Ammon's horn (tissue), 1 donor: ENCODE data around the gene ANKS1B.
"Not testable (repeated sequence)": the region's sequence is repeated elsewhere in the genome, so short reads cannot be mapped to it uniquely, and the experiment has no call there.

Experiments
- DNase-seq: peaks from one replicate; pipeline ENCODE4 v3.0.0-alpha.2; 2016; ENCODE audit warnings: low spot score

ANKS1B gene

DNA sequence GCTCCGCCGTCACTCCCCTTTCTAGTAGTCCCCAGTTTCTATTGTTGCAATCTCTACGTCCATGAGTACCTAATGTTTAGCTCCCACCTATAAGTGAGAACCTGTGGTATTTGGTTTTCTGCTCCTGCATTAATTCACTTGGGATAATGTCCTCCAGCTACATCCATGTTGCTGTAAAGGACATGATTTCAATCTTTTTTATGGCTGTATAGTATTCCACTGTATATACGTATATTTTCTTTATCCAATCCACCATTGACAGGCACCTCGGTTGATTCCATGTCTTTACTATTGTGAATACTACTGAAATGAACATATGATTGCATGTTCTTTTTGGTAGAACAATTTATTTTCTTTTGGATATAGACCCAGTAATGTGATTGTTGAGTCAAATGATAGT, 114.7 kb downstream of the ANKS1B start:
- DNase-seq, result no peak

DNA sequence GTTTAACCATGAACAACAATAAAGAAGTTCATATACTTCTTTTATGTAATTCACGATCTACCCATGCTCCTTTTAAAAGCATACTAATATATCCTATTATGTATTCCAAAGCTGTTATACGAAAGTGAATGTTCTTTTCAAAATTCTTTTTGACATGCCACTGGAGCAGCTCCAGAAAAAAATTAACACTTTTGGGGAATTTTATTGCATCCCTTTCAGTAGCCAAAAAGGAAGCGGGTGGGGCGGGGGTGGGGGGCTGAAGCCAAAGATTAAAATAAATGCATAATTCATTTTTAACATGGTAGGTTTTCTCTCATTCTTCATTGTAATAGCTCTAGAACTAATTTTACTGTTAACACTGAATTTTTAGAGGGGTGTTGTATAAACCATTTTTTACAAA, 123.0 kb downstream of the ANKS1B start:
- no peak for DNase-seq

DNA sequence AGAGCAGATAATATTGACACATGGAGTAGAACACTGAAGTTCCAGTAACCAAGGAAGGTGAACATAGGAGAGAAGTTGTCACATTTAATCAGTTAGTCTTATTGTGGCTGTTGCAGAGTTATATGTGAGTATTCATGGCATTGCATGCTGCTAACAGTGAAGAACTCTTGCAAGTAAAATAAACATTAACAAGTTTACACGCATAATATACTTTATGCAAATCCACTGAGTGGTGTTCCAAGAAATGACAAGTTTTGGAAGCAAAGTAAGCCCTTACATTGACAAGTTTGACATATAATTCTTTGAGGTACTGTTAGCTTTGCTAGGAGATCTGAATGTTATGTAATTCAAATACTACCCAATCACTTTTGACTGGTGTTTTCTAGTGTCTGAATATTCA, 125.6 kb downstream of the ANKS1B start:
- no peak for DNase-seq

DNA sequence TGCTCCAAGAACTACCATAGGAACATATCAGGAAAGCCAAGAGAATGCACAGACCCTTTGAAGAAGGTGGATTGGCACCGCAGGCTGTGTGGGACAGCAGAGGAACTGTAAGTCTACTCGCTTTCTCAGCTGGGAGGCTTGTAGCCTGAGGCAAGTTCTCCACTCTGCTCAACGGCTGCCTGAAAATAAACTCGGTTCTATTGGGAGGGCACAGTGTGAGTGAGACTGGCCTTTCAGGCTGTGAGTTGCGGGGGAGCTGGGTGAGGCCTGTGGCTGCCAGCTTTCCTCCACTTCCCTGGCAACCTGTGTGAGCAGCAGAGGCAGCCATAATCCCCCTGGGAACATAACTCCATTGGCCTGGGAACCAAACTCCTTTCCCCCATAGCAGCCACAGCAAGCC, 132.1 kb downstream of the ANKS1B start:
- no peak for DNase-seq

DNA sequence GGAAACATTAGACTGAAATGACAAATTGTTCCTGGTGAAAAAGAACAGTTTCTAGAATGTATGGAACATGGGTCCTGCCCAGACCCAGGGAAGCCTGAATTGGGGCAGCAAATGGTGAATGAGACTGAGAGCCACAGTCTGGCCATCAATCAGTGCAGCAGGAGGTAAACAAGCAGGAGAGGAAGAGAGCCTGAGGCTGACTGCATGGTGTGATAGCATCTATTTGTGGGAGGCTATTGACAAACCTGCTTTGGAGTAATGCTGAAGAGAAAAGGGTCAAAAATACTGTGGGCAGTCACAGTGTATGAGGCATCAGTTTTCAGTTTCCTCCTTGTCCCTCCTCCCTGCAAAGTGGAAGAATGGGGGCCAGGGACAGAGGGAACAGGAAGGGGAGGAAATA, 136.8 kb downstream of the ANKS1B start:
- DNase-seq, result no peak

DNA sequence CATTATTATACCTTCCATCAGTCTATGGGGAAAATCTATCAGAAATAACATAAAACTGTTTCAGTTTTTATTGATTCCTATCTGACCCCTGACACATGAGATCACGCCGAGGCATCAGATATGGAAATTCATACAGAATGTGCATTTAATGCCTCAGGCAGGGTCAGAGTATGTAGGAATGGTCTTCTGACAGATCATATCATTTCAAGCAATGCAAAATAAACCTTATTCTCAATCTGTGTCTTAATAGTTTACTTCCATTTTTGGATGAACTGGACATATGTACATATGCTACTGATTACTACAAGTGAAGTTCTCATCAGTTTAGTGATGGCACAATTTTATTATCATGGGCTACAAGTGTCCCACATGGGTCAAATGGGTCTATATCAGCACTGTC, 150.0 kb downstream of the ANKS1B start:
- no peak for DNase-seq

DNA sequence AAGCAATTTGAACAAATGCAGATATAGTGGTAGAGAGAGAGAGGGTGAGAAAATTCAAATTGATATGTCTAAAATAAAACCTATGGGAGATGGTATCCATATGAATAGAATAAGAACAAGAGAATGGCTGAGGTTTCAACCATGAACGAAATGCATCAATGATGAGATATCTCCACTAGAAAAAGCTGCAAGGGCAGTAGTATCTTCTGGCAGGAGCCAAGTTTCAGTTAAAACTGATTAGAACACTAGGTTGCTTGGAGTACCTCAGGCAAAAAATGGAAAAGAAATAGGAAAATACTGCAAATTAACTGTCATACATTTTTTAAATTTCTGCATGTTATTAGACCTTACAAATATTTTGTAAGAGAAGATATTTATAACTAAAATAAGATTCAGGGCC, 151.3 kb downstream of the ANKS1B start:
- no peak for DNase-seq

DNA sequence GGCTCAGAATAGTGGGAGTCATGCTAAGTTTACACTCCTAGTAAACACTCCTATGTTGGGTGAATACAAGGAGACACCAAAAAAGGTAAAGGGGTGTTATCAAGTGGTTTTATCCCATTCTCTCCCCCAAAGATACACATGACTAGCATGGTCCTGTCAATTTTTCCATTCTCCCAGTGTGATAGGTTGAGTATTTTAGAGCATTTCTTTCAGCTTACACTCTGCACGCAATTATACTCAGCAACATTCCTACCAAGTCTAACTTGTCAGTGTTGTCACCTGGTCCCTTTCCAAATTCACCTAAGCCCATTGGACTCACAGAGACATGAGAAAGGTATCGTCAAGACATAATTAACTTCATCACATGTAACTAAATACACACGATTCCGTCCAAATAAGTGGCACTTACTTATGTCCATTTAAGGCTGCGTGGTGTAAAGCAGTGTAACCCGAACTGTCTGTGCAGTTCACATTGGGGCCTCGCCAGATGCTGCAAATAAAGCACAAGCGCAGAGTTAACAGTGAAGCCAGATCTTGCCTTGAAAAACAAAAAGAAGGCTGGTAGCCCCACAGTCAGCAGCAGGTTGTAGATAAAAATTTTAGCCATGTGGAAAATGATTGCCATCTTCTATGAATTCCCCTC, 159.7 kb downstream of the ANKS1B start:
- no peak for DNase-seq

DNA sequence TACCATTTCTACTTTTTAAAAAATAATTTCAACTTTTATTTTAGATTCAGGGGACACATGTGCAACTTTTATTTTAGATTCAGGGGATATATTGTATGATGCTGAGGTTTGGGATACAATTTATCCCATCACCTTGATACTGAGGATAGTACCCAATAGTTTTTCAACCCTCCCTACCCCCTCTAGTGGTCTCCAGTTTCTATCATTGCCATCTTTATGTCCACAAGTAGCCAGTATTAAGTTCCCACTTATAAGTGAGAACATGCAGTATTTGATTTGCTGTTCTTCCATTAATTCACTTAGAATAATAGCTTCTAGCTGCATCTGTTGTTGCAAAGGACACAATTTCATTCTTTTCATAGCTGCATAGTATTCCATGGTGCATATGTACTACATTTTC, 162.5 kb downstream of the ANKS1B start:
- DNase-seq, result no peak

DNA sequence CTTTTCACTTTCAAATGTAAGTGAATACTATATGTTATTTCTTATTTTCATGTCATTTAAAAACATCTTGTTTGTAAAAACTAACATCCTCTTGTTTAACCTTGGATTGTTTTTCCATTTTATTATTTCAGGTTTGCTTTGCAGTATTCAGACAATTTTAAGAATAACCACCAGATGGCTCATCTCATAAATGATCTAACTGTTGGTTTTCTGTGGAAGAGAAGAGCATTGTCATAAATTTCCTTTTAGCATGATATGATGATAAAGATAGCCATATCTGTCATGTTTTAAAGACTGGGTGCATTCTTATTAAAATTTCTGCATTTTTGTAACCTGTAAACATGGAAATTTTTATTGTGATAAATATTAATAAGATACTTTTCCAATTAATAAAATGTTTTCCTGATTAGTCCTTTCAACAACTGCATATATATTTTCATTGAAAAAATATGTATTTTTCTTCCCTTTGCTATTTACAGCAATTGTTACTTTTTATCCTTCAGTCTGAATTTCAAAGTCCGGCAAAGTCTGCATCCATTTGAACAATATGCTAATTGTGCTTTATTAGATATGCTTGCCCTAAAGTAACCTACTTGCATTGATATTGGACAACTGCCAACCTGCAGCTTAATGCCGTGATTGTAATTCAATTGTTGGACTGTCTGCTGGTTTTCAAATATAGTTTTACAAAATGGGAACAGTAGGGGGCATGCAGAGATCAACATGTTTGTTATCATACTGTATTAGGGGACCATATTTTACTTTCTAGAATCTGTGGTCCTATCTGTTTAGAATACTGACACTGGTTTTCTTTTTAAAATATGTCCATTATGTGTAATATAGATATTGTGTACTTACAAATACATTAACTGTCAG, 173.8 kb downstream of the ANKS1B start:
- peak; percentile 73 for DNase-seq

DNA sequence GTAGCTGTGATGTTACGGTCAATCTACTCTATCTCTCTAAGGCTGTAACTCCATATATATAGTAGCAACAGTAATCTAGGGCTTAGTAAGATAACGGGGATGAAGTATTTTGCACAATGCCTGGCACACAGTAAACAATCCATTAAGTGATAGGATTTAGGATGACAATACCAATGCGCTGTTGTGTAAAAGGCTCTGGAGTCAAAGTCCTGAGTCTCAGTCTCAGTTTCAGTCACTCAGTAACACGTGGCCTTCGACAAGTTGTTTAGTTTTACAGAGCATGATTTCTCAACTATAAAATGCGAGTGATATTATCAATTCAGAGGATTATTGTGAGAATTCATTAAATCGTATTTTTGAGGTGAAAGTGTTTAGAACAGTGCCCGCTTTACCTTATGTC, 174.8 kb downstream of the ANKS1B start:
- no peak for DNase-seq

DNA sequence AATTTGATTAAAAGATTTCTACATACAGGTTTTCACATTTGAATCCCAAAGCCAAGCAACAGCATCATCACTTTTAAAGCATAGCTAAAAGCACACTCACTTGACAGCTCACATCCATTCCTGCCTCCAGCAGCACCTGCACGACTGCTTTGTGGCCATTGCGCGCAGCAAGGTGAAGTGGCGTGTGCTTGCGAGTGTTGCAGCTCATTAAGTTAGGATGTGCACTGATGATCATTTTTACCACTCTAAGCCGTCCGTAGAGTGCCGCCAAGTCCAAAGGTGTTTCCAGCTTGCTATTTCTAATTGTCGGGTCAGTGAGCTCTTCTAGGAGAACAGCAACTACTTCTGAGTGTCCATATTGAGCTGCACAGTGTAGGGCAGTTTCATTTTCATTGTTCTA, 178.4 kb downstream of the ANKS1B start:
- DNase-seq, result no peak

DNA sequence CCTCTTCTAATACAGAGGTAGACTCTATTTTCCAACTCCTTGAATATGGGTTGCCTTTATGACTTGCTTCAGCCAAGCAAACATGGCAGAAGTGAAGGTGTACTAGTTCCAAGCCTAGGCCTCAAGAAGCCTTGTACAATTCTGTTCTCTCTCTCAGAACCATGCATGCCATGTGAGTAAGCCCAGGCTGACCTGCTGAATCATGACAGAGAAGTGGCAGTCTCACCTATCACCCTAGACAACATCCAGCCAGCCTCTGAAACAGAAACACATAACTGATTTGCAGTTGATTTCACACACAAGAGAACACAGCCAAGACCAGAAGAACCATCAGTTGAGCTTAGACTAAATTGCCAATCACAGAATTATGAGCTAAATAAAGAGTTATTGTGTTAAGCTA, 180.0 kb downstream of the ANKS1B start:
- no peak for DNase-seq

DNA sequence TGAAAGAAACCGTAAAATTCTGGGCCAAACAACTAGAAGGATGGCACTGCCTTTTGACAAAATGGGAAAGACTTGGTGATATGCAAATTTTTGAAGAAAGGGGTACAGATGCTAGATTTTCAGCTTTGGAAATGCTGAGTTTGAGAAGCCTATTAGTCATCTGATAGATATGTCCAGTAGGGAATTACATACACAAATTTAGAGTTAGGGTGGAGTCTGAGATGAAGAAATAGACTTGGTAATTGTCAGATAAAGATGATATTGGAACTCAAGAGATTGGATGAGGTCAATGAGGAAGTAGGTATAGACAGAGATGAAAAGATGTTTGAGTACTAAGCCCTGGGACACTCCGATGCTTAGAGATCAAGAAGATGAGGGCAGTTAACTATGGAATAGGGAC, 184.1 kb downstream of the ANKS1B start:
- DNase-seq, result no peak

DNA sequence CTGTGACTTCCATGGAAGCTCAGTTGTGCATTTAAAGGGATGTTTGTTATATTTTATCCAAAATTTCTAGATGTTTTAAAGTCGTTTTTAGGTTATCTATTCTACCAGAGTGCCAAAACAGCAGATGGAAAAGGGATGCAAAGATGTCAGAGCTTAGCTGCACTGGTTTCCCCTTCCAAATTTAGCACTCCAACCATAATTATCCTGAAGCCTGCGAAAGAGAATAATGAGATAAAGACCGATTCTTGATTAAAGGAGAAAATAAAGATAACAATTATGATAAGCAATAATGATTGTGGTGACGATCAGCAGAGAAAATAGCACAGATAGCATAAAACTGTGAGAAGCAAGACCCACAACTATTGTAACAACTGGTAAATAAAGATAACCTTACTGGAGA, 186.8 kb downstream of the ANKS1B start:
- not testable (repeated sequence) for DNase-seq

DNA sequence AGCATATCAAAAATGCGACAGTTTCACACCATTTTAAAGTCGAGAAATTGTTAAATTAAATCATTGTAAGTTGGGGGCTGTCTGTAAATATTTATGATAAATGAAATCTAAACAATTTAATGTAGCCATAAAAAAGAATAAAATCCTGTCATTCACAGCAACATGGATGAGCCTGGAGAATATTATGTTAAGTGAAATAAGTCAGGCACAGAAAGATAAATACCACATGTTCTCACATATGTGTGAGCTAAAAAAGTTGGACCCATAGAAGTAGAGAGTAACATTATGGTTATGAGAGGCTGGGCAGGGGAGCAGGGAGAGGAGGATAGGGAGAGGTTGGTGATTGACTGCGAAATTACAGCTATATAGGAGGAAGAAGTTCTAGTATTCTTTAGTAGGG, 201.3 kb downstream of the ANKS1B start:
- no peak for DNase-seq

DNA sequence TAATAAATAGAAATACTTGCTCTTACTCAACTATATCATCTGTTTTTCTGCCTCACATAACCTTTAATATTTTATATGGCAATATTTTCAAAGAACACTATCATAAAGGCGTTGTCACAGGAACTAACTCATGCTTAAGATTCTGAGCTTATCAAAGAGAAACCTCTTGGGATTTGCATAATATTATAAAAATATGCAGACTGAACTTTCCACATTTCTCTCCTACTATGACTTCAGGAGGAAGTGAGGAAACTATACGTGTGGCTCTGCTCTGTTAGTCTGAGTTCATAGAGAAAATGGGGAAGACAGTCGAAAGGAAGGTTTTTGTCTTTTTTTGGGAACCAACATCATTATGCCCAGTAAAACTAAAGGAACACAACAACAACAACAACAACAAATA, 212.5 kb downstream of the ANKS1B start:
- DNase-seq, result no peak

DNA sequence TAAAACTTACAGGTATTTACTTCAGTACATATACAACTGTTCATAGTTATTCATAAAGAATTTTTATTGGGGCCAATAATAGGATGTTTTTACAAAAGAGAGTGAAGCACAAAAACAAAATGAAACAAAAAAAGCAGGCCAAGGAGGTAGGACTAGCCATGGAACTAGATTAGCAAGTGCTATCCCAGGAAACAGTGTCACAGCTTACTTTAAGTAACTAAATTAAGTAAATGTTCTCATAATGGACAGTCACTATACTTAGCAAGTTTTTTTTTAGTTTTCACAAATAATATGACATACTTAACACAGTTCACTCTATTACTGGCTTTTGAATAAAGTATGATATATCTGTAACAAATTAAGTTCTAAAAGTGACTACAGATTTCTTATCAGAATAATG, 213.1 kb downstream of the ANKS1B start:
- DNase-seq, result no peak

DNA sequence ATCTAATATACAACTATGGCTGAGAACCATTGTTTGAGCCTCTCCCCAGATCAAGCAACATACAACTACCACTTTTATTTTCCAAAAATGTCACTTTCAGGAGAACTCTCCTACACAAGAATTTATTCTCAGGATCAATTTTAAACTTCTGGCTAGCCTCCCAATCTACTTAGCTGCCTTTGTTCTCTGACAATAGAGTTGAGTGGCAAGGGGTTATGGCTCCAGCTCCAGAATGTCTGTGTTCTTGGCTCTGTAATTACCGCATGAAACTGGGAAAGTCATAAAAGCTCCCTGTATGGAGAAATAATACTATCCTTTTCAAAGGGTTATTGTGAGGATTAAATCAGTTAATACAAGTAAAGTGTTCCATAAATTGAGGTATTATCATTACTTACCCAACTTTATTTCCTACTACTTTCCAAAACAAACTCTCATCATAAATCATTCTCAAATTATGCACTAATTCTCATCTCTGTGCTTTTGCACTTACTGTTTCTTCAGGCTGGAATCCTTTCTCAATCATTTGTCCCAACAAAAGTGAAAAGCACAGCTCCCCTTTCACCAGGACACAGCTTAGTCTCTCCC, 215.2 kb downstream of the ANKS1B start:
- no peak for DNase-seq

DNA sequence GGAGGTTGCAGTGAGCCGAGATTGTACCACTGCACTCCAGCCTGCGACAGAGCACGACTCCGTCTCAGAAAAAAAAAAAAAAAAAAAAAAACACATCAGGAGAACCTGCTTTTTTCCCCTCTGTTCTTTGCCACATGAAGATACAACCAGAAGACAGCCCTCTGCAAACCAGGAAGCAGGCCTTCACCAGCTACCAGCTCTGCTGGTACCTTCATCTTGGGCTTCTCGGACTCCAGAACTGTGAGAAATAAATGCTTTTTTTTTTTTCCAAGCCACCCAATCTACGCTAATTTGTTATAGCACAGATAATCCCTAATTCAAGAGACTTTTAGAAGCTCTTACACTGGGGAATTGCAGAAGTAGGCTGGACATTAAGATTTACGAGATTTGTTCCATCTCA, 216.0 kb downstream of the ANKS1B start:
- no peak for DNase-seq

DNA sequence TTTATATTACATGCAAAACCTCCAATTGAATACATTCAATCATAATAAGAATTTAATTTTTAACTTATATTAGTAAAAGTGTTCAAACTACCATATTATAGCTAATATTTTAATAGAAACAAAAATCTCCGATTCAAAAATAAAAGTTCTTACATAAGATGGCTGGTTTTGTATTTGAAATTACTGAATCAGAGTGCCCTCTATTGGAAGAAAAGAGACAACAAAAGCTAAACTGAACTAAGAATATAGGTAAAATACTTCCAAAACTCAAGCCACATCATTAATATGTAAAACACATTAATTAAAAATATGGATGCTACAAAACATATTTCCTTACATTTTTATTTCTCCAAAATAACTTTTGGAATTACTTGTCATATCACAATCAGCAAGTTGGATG, 216.9 kb downstream of the ANKS1B start:
- DNase-seq, result peak; percentile 15

DNA sequence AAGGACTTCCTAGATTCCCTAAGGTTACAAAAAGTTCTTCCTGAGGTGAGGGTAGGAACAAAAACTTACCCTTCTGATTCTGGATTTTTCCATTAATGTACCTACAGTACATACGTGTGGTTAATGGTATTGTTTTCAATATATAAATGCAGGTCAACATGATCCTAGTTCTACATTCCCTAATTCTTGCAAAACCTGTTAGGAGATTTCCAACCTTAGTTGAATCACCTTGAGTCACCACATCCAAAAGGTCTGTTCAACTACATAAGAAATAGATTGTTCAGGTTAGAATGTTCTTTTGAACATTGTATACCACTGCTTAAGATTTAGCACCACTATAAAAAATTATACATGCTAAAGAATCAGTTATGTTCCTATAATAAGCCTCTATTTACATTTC, 218.3 kb downstream of the ANKS1B start:
- DNase-seq, result no peak

DNA sequence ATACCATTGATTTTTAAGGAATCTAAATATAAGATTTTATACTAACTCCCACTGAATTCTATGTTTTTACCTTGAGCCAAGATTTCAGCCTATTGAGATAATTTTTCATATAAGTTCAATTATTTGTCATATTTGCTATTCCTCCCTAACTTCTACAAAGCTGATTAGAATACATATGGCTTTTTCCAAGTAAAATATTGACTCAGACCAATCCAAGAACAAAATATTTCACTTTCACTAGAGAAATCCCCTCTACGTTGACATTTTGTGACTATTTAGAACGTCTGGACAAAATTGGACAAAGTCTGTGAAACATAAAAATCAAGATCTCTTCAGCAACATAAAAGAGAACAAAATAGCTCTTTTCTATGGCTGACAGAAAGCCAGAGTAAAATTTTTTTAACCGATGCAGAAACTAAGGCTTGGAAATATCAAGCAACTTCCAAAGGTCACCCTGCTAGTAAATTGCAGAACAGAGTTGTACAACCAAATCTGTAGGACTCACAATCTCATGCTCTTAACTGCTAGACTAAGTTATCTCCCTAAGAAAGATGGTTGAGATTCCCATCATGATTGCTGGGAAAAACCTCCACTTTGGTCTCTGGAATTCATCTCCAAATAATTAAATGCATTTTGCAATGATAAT, 219.1 kb downstream of the ANKS1B start:
- no peak for DNase-seq
